ENCODE measurements around the gene IQSEC1. TPM values are rescaled to one million over a fixed set of nuclear protein-coding genes. Genes with fewer than 3 reads are reported as not detected.

Gene IQSEC1
- polyA plus RNA-seq, 3 donors from 2014 or later, result 9.0 to 40.5 (median 15.3) TPM

- Mint-ChIP-seq H3K27me3 (ENCODE audit: low read depth in 3 of 3) (peaks cover 2 to 9% (median 2%) of the 10 kb centered on the region in 3 donors), H3K4me1 (peaks cover 65 to 69% of the 10 kb centered on the region in 2 donors), H3K4me3 (peak overlapping the region in 2 of 5 donors; percentile 38 to 46), H3K9me3 (no peaks in the 10 kb centered on the region), H3K27ac (peak overlapping the region; percentile 3 to 96 (median 86)), H3K36me3 (peaks cover 0 to 15% (median 13%) of the 10 kb centered on the region in 3 donors)
- no peak for DNase-seq
Measured at GRCh38 chr3:13065727-13066126, 7.5 kb downstream of the IQSEC1 start.

- H3K4me3 Mint-ChIP-seq, result no peak overlapping the region
- H3K4me1 Mint-ChIP-seq, result peaks cover 57 to 64% of the 10 kb centered on the region in 2 donors
- H3K9me3 Mint-ChIP-seq, result no peaks in the 10 kb centered on the region
- no peak for DNase-seq
- H3K36me3 Mint-ChIP-seq, result peaks cover 0 to 15% (median 13%) of the 10 kb centered on the region in 3 donors
- H3K27ac Mint-ChIP-seq, result peak overlapping the region in 5 of 6 donors; percentile 25 to 96 (median 87)
- peaks cover 2 to 6% (median 2%) of the 10 kb centered on the region in 3 donors for H3K27me3 Mint-ChIP-seq (ENCODE audit: low read depth in 3 of 3)
Measured at GRCh38 chr3:13064964-13065363, 8.3 kb downstream of the IQSEC1 start.

GRCh38 chr3:13064159-13064868 is 8.9 kb downstream of the IQSEC1 start:
- Mint-ChIP-seq H3K36me3 (peaks cover 0 to 15% (median 13%) of the 10 kb centered on the region in 3 donors), H3K4me1 (peaks cover 51 to 64% of the 10 kb centered on the region in 2 donors), H3K4me3 (no peak overlapping the region), H3K27ac (peak overlapping the region in 3 of 6 donors; percentile 41 to 87 (median 61)), H3K27me3 (ENCODE audit: low read depth in 3 of 3) (peaks cover 2 to 3% (median 2%) of the 10 kb centered on the region in 3 donors), H3K9me3 (no peaks in the 10 kb centered on the region)
- no peak for DNase-seq

GRCh38 chr3:13063225-13063624 is 10.0 kb downstream of the IQSEC1 start:
- Mint-ChIP-seq H3K27me3 (ENCODE audit: low read depth in 3 of 3) (peaks cover 0 to 2% (median 1%) of the 10 kb centered on the region in 3 donors), H3K4me1 (peaks cover 40 to 57% of the 10 kb centered on the region in 2 donors), H3K9me3 (no peaks in the 10 kb centered on the region), H3K4me3 (no peak overlapping the region), H3K36me3 (peaks cover 0 to 13% (median 12%) of the 10 kb centered on the region in 3 donors), H3K27ac (peak overlapping the region in 3 of 6 donors; percentile 50 to 86 (median 74))
- no peak for DNase-seq

GRCh38 chr3:13062647-13063046 is 10.6 kb downstream of the IQSEC1 start:
- peaks cover 0 to 2% (median 1%) of the 10 kb centered on the region in 3 donors for H3K27me3 Mint-ChIP-seq (ENCODE audit: low read depth in 3 of 3)
- H3K4me1 Mint-ChIP-seq, result peaks cover 40 to 56% of the 10 kb centered on the region in 2 donors
- H3K27ac Mint-ChIP-seq, result peak overlapping the region in 2 of 6 donors; percentile 12 to 24

GRCh38 chr3:13060341-13060910 is 12.8 kb downstream of the IQSEC1 start:
- no peaks in the 10 kb centered on the region for H3K9me3 Mint-ChIP-seq
- peaks cover 0 to 10% (median 10%) of the 10 kb centered on the region in 3 donors for H3K36me3 Mint-ChIP-seq
- no peak overlapping the region for H3K4me3 Mint-ChIP-seq
- H3K4me1 Mint-ChIP-seq, result peaks cover 37 to 47% of the 10 kb centered on the region in 2 donors
- peak overlapping the region in 1 of 6 donors; percentile 35 for H3K27ac Mint-ChIP-seq
- peaks cover 0 to 3% (median 0%) of the 10 kb centered on the region in 3 donors for H3K27me3 Mint-ChIP-seq (ENCODE audit: low read depth in 3 of 3)
- DNase-seq, result no peak

More at GRCh38 chr3:13062647-13063046, 10.6 kb downstream of the IQSEC1 start:
- Mint-ChIP-seq H3K36me3 (peaks cover 0 to 13% (median 12%) of the 10 kb centered on the region in 3 donors), H3K4me3 (no peak overlapping the region), H3K9me3 (no peaks in the 10 kb centered on the region)
- no peak for DNase-seq

GRCh38 chr3:13058346-13059120 is 14.7 kb downstream of the IQSEC1 start:
- Mint-ChIP-seq H3K27me3 (ENCODE audit: low read depth in 3 of 3) (peaks cover 0 to 3% (median 0%) of the 10 kb centered on the region in 3 donors), H3K9me3 (no peaks in the 10 kb centered on the region), H3K27ac (peak overlapping the region in 1 of 6 donors; percentile 34), H3K4me3 (no peak overlapping the region), H3K36me3 (peaks cover 0 to 5% (median 0%) of the 10 kb centered on the region in 3 donors), H3K4me1 (peaks cover 28 to 43% of the 10 kb centered on the region in 2 donors)
- no peak for DNase-seq

- Mint-ChIP-seq H3K27ac (peak overlapping the region in 3 of 6 donors; percentile 54 to 72 (median 71)), H3K27me3 (ENCODE audit: low read depth in 3 of 3) (peaks cover 0 to 3% (median 0%) of the 10 kb centered on the region in 3 donors), H3K4me1 (peaks cover 38 to 47% of the 10 kb centered on the region in 2 donors), H3K36me3 (no peaks in the 10 kb centered on the region), H3K9me3 (no peaks in the 10 kb centered on the region), H3K4me3 (no peak overlapping the region)
- DNase-seq, result no peak
Measured at GRCh38 chr3:13057282-13058040, 15.8 kb downstream of the IQSEC1 start.

GRCh38 chr3:13055634-13056033 is 17.6 kb downstream of the IQSEC1 start:
- Mint-ChIP-seq H3K9me3 (no peaks in the 10 kb centered on the region), H3K4me1 (peaks cover 49 to 56% of the 10 kb centered on the region in 2 donors), H3K4me3 (no peak overlapping the region), H3K27me3 (ENCODE audit: low read depth in 3 of 3) (peaks cover 0 to 3% (median 0%) of the 10 kb centered on the region in 3 donors), H3K27ac (peak overlapping the region in 3 of 6 donors; percentile 8 to 62 (median 41)), H3K36me3 (no peaks in the 10 kb centered on the region)
- DNase-seq, result no peak

GRCh38 chr3:13054341-13055285 is 18.6 kb downstream of the IQSEC1 start:
- H3K27me3 Mint-ChIP-seq (ENCODE audit: low read depth in 3 of 3), result peaks cover 0 to 3% (median 0%) of the 10 kb centered on the region in 3 donors
- H3K4me1 Mint-ChIP-seq, result peaks cover 49 to 50% of the 10 kb centered on the region in 2 donors
- peak overlapping the region in 4 of 6 donors; percentile 16 to 62 (median 49) for H3K27ac Mint-ChIP-seq
- no peaks in the 10 kb centered on the region for H3K9me3 Mint-ChIP-seq
- H3K4me3 Mint-ChIP-seq, result no peak overlapping the region
- H3K36me3 Mint-ChIP-seq, result no peaks in the 10 kb centered on the region
- DNase-seq, result no peak

- Mint-ChIP-seq H3K4me3 (no peak overlapping the region), H3K36me3 (no peaks in the 10 kb centered on the region), H3K4me1 (peaks cover 50 to 55% of the 10 kb centered on the region in 2 donors), H3K27me3 (ENCODE audit: low read depth in 3 of 3) (peaks cover 0 to 2% (median 0%) of the 10 kb centered on the region in 3 donors), H3K27ac (peak overlapping the region in 3 of 6 donors; percentile 35 to 55 (median 43)), H3K9me3 (no peaks in the 10 kb centered on the region)
- no peak for DNase-seq
Measured at GRCh38 chr3:13053893-13054292, 19.3 kb downstream of the IQSEC1 start.

- H3K36me3 Mint-ChIP-seq, result no peaks in the 10 kb centered on the region
- no peak overlapping the region for H3K4me3 Mint-ChIP-seq
- peaks cover 53 to 55% of the 10 kb centered on the region in 2 donors for H3K4me1 Mint-ChIP-seq
- H3K9me3 Mint-ChIP-seq, result no peaks in the 10 kb centered on the region
- H3K27me3 Mint-ChIP-seq (ENCODE audit: low read depth in 3 of 3), result peaks cover 0 to 4% (median 0%) of the 10 kb centered on the region in 3 donors
- no peak for DNase-seq
- peak overlapping the region in 3 of 6 donors; percentile 7 to 74 (median 34) for H3K27ac Mint-ChIP-seq
Measured at GRCh38 chr3:13053420-13053819, 19.8 kb downstream of the IQSEC1 start.

All from immature natural killer cell (primary cell).